Urinary bladder (tissue), 4 donors: ENCODE data around the gene PEX19. TPM values are rescaled to one million over a fixed set of nuclear protein-coding genes. Genes with fewer than 3 reads are reported as not detected.
"Not testable (repeated sequence)": the region's sequence is repeated elsewhere in the genome, so short reads cannot be mapped to it uniquely, and the experiment has no call there.

Experiments used
- DNase-seq: peaks from one replicate; pipeline ENCODE4 v3.0.0-alpha.2; 2015; ENCODE audit errors: extremely low spot score
- H3K27ac ChIP-seq: one replicate; pipeline ENCODE4 v1.5.1; 2013; ENCODE audit warnings: low read depth, mild to moderate bottlenecking, moderate library complexity
- H3K36me3 ChIP-seq: one replicate; pipeline ENCODE4 v1.6.1; 2013; ENCODE audit warnings: mild to moderate bottlenecking, moderate library complexity; ENCODE audit not compliant: insufficient read depth
- H3K4me1 ChIP-seq: one replicate; pipeline ENCODE4 v1.6.1; 2013; ENCODE audit warnings: mild to moderate bottlenecking, moderate library complexity; ENCODE audit not compliant: insufficient read depth
- H3K4me3 ChIP-seq: one replicate; pipeline ENCODE4 v1.5.1; 2013; ENCODE audit warnings: low read depth, low read length
- WGBS: extraction: QIAGEN DNeasy Blood & Tissue Kit; methylation state at CpG from one replicate; pipeline ENCODE4 v1.1.7; 2013; 5-methylcytosine and 5-hydroxymethylcytosine counted together
- polyA plus RNA-seq: library from polyadenylated mRNA; stranded (reverse); fragments of 200-250 nt; gene quantifications from one replicate; pipeline ENCODE4 v1.2.3, GENCODE V29; 2013
- total RNA-seq: library from RNA; depleted of rRNA; stranded (reverse); fragments of >200 nt; gene quantifications from one replicate; pipeline ENCODE4 v1.2.3, GENCODE V29; 2014
- donor health status: healthy with polysubstance abuse.
- donor health status: healthy.

The PEX19 gene
- total and polyA plus RNA-seq, 2 donors: 46.7 to 55.0 TPM

- H3K4me1 ChIP-seq: no peaks in the 10 kb centered on the region
- H3K4me3 ChIP-seq: no peak overlapping the region
- H3K27ac ChIP-seq: no peak overlapping the region
- 86% methylated on average over 8 of the region's 8 CpGs for WGBS
- no peak for DNase-seq
- peaks cover 8% of the 10 kb centered on the region for H3K36me3 ChIP-seq
These were observed 8.4 kb upstream of the PEX19 start for GRCh38 chr1:160293020-160293968.

- Histone ChIP-seq H3K4me1 (no peaks in the 10 kb centered on the region), H3K4me3 (no peak overlapping the region), H3K27ac (no peak overlapping the region), H3K36me3 (peaks cover 8% of the 10 kb centered on the region)
- whole genome bisulfite sequencing: 39% methylated on average over 11 of the region's 11 CpGs
- peak; percentile 3 for DNase-seq
These were observed 6.6 kb upstream of the PEX19 start for GRCh38 chr1:160291248-160292220.

GRCh38 chr1:160287769-160288168, 2.8 kb upstream of the PEX19 start:
- not testable (repeated sequence) for DNase-seq, H3K4me1 ChIP-seq, H3K4me3 ChIP-seq, H3K36me3 ChIP-seq, H3K27ac ChIP-seq
- WGBS: 91% methylated on average over 12 of the region's 12 CpGs

- no peaks in the 10 kb centered on the region for H3K36me3 ChIP-seq
- H3K27ac ChIP-seq: no peak overlapping the region
- no peak for DNase-seq
- 86% methylated on average over 23 of the region's 23 CpGs for WGBS
- H3K4me3 ChIP-seq: peak overlapping the region; percentile 75
- no peaks in the 10 kb centered on the region for H3K4me1 ChIP-seq
These were observed 573 bp upstream of the PEX19 start for GRCh38 chr1:160285506-160285905.

GRCh38 chr1:160284220-160284781, 632 bp downstream of the PEX19 start:
- WGBS: under 1% methylated on average over 15 of the region's 15 CpGs
- peak; percentile 23 for DNase-seq
- Histone ChIP-seq H3K4me1 (no peaks in the 10 kb centered on the region), H3K4me3 (peak overlapping the region; percentile 75), H3K36me3 (no peaks in the 10 kb centered on the region), H3K27ac (no peak overlapping the region)

- Histone ChIP-seq H3K27ac (no peak overlapping the region), H3K36me3 (peaks cover 1% of the 10 kb centered on the region), H3K4me1 (no peaks in the 10 kb centered on the region), H3K4me3 (no peak overlapping the region)
- no peak for DNase-seq
- 88% methylated on average over 7 of the region's 7 CpGs for WGBS
These were observed 2.1 kb downstream of the PEX19 start for GRCh38 chr1:160282807-160283206.

GRCh38 chr1:160277987-160278386, 6.9 kb downstream of the PEX19 start:
- no peak overlapping the region for H3K27ac ChIP-seq
- H3K4me1 ChIP-seq: no peaks in the 10 kb centered on the region
- H3K4me3 ChIP-seq: no peak overlapping the region
- H3K36me3 ChIP-seq: peaks cover 2% of the 10 kb centered on the region
- no peak for DNase-seq
- WGBS: 92% methylated on average over 4 of the region's 4 CpGs

GRCh38 chr1:160277330-160277729, 7.6 kb downstream of the PEX19 start:
- 90% methylated on average over 2 of the region's 2 CpGs for WGBS
- H3K4me1 ChIP-seq: no peaks in the 10 kb centered on the region
- peaks cover 2% of the 10 kb centered on the region for H3K36me3 ChIP-seq

GRCh38 chr1:160271025-160271424, 13.9 kb downstream of the PEX19 start:
- Histone ChIP-seq H3K4me3 (no peak overlapping the region), H3K36me3 (no peaks in the 10 kb centered on the region), H3K27ac (no peak overlapping the region), H3K4me1 (no peaks in the 10 kb centered on the region)
- WGBS: 92% methylated on average over 1 of the region's 1 CpG
- no peak for DNase-seq

More at GRCh38 chr1:160277330-160277729, 7.6 kb downstream of the PEX19 start:
- no peak for DNase-seq
- H3K4me3 ChIP-seq: no peak overlapping the region
- no peak overlapping the region for H3K27ac ChIP-seq

GRCh38 chr1:160267284-160267991, 17.5 kb downstream of the PEX19 start:
- Histone ChIP-seq H3K4me1 (no peaks in the 10 kb centered on the region), H3K36me3 (no peaks in the 10 kb centered on the region), H3K4me3 (no peak overlapping the region), H3K27ac (no peak overlapping the region)
- WGBS: 68% methylated on average over 10 of the region's 10 CpGs
- DNase-seq: no peak

- 79% methylated on average over 4 of the region's 4 CpGs for WGBS
These were observed 20.1 kb downstream of the PEX19 start for GRCh38 chr1:160264795-160265307.

GRCh38 chr1:160261893-160262794, 22.8 kb downstream of the PEX19 start, which contains the start of gene DCAF8:
Gene DCAF8, minus strand, starts transcription at chr1:160262549. Its CDS starts 18,541 bp downstream, at chr1:160244008.
- Histone ChIP-seq H3K27ac (peak within 1 kb of the TSS; percentile 93), H3K4me3 (peak within 1 kb of the TSS; percentile 71), H3K4me1 (no peaks in the 10 kb centered on the region), H3K36me3 (no peaks in the 10 kb centered on the region)
- DNase-seq: peak; percentile 95
- under 1% methylated on average over 67 of the region's 67 CpGs for WGBS

More at GRCh38 chr1:160264795-160265307, 20.1 kb downstream of the PEX19 start:
- Histone ChIP-seq H3K36me3 (no peaks in the 10 kb centered on the region), H3K4me1 (no peaks in the 10 kb centered on the region), H3K27ac (no peak overlapping the region), H3K4me3 (no peak overlapping the region)
- DNase-seq: no peak
